IMR-90 (cell line): ENCODE measurements around the gene TMUB1.

ENCODE experiments used
- BHLHE40 ChIP-seq: fragments of 150-350 bp; IDR thresholded peaks from 2 replicates; pipeline ENCODE4 v1.6.1; 2016; ENCODE audit warnings: mild to moderate bottlenecking, low read depth, low read length
- CHD1 ChIP-seq: IDR thresholded peaks from 2 replicates; pipeline ENCODE4 v1.6.1; 2012; ENCODE audit warnings: low read depth, low read length, improper control_type of control experiment
- CTCF ChIP-seq: conservative IDR thresholded peaks from 2 replicates; pipeline ENCODE4 v1.5.1; 2012; ENCODE audit warnings: mild to moderate bottlenecking, low read depth, low read length, improper control_type of control experiment
- MAFK ChIP-seq: IDR thresholded peaks from 2 replicates; pipeline ENCODE4 v1.6.1; 2012; ENCODE audit warnings: low read depth, low read length, improper control_type of control experiment
- MAZ ChIP-seq: IDR thresholded peaks from 2 replicates; pipeline ENCODE4 v1.6.1; 2012; ENCODE audit warnings: low read depth, mild to moderate bottlenecking, low read length, improper control_type of control experiment, moderate library complexity, borderline replicate concordance
- MXI1 ChIP-seq: IDR thresholded peaks from 2 replicates; pipeline ENCODE4 v1.6.1; 2012; ENCODE audit warnings: low read depth, mild to moderate bottlenecking, low read length, moderate library complexity, borderline replicate concordance
- NFE2L2 ChIP-seq: fragments of 150-350 bp; IDR thresholded peaks from 2 replicates; pipeline ENCODE4 v1.6.1; 2016; ENCODE audit warnings: low read depth, mild to moderate bottlenecking, low read length
- POLR2A ChIP-seq: IDR thresholded peaks from 2 replicates; pipeline ENCODE4 v1.6.1; 2012; ENCODE audit warnings: mild to moderate bottlenecking, low read depth, low read length
- RAD21 ChIP-seq: IDR thresholded peaks from 2 replicates; pipeline ENCODE4 v1.6.1; 2012; ENCODE audit warnings: low read length, improper control_type of control experiment
- RCOR1 ChIP-seq: IDR thresholded peaks from 2 replicates; pipeline ENCODE4 v1.6.1; 2012; ENCODE audit warnings: mild to moderate bottlenecking, low read length, improper control_type of control experiment; ENCODE audit not compliant: insufficient replicate concordance
- RFX5 ChIP-seq: IDR thresholded peaks from 2 replicates; pipeline ENCODE4 v1.8.0; 2012; ENCODE audit warnings: low read depth, mild to moderate bottlenecking, low read length, moderate library complexity
- SMC3 ChIP-seq: fragments of 150-350 bp; IDR thresholded peaks from 2 replicates; pipeline ENCODE4 v1.6.1; 2016; ENCODE audit warnings: low read depth, mild to moderate bottlenecking, antibody characterized with exemption, low read length, moderate library complexity

DNA sequence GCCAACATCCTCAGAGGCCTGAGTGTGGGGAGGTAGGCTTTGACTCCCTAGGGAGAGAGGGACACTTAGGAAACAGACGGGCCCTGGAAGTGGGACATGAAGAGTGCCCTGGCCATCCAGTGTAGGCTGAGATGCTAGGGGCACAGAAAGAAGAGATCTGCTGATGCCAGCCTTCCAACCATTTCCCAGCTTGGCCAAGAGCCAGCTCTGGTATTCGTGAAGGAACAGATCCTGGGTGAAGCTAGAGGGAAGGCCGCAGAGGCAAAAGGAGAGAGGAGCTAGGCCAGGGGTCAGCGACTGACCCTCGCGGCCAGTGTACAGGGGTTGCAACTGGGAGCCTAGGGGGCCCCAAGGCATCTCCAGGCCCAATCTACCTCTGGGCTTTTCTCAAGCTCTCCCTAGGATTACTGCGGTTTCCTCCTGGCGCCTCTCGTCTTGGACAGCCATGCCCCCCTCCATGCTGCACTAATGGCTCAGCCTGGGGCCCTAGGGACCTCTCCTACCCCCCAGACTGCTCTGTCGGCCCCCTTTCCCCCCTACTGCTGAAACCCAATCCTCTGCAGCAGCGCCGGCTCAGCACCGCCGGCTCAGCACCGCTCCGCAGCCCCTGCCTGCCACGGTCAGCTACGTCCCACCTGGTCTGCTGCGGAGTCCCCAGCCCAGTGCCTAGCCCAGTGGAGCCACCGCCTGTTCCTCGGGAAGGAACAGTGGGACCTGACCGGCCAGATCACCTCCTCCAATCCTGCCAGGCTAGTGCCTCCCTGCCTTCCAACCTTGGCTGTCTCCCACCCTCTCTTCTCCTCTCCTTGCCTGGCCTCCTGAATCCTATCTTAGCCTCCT lies 35.1 kb downstream of the TMUB1 start, which contains the start of gene ASIC3:
- no peak for TF ChIP-seq CTCF
- TF ChIP-seq POLR2A, result no peak
- TF ChIP-seq CHD1, result no peak
- no peak for TF ChIP-seq MAFK
- TF ChIP-seq NFE2L2, result no peak
- TF ChIP-seq BHLHE40, result no peak
- TF ChIP-seq RFX5, result no peak
- TF ChIP-seq MAZ, result no peak
- no peak for TF ChIP-seq RAD21
- TF ChIP-seq RCOR1, result no peak
- TF ChIP-seq MXI1, result no peak
- no peak for TF ChIP-seq SMC3
